Natural killer cell (primary cell): ENCODE data around the gene RUNX1. TPM values are rescaled to one million over a fixed set of nuclear protein-coding genes. Genes with fewer than 3 reads are reported as not detected.

Source experiments
- ATAC-seq, 3 donors: fragments of 150-1000 bp in 2 of 3; fragments of 200-7000 bp in 1 of 3; cut with Tn5 transposase; 1 replicate in 1 of 3; 2 replicates in 2 of 3; pipeline ENCODE4 v1.10.0; 2021; ENCODE audit warnings: mild to moderate bottlenecking in 2 of 3, moderate library complexity in 2 of 3
- DNase-seq, 2 donors: peaks; one replicate each; pipeline versions ENCODE4 v3.0.0 to v3.0.0-alpha.2; 2013 to 2021; ENCODE audit warnings: mixed read lengths in 1 of 2
- H3K27ac ChIP-seq: one replicate; pipeline ENCODE4 v1.5.1; 2013; ENCODE audit warnings: mild to moderate bottlenecking, low read length
- H3K27me3 ChIP-seq: one replicate; pipeline ENCODE4 v1.6.1; 2013; ENCODE audit warnings: low read length; ENCODE audit not compliant: control insufficient read depth, insufficient read depth
- H3K36me3 ChIP-seq: one replicate; pipeline ENCODE4 v1.6.1; 2013; ENCODE audit warnings: low read length; ENCODE audit not compliant: control insufficient read depth, insufficient read depth
- H3K4me1 ChIP-seq: one replicate; pipeline ENCODE4 v1.6.1; 2013; ENCODE audit warnings: low read length; ENCODE audit not compliant: control insufficient read depth, insufficient read depth
- H3K4me3 ChIP-seq: one replicate; pipeline ENCODE4 v1.5.1; 2013; ENCODE audit warnings: low read length
- H3K9me3 ChIP-seq: one replicate; pipeline ENCODE4 v1.6.1; 2013; ENCODE audit warnings: low read length; ENCODE audit not compliant: control insufficient read depth, insufficient read depth
- H3K27ac Mint-ChIP-seq, 2 donors: one replicate each; pipeline ENCODE4 v1.8.0; 2022; ENCODE audit warnings: mild to moderate bottlenecking in 2 of 2, mixed read lengths in 2 of 2, moderate library complexity in 1 of 2
- H3K27me3 Mint-ChIP-seq, 2 donors: one replicate each; pipeline ENCODE4 v1.8.0; 2022; ENCODE audit warnings: low read depth in 2 of 2, mixed read lengths in 2 of 2
- H3K36me3 Mint-ChIP-seq: one replicate; pipeline ENCODE4 v1.8.0; 2022; ENCODE audit warnings: mixed read lengths
- H3K4me1 Mint-ChIP-seq, 2 donors: one replicate each; pipeline ENCODE4 v1.8.0; 2022; ENCODE audit warnings: mixed read lengths in 2 of 2
- H3K4me3 Mint-ChIP-seq: one replicate; pipeline ENCODE4 v1.8.0; 2022; ENCODE audit warnings: mild to moderate bottlenecking, moderate library complexity, mixed read lengths
- H3K9me3 Mint-ChIP-seq, 2 donors: one replicate each; pipeline ENCODE4 v1.8.0; 2022; ENCODE audit warnings: mixed read lengths in 2 of 2
- CTCF ChIP-seq: fragments of 200-600 bp; IDR thresholded peaks from one replicate; pipeline ENCODE4 v1.8.0; 2022; ENCODE audit warnings: antibody characterized with exemption
- WGBS: methylation state at CpG from one replicate; pipeline ENCODE4 v1.1.7; 2013; ENCODE audit warnings: missing lambda C conversion rate; ENCODE audit not compliant: insufficient coverage; 5-methylcytosine and 5-hydroxymethylcytosine counted together
- intact Hi-C: fragments of 100-400 bp; cut with micrococcal nuclease; formaldehyde crosslinking; loops from one replicate; pipeline ENCODE4 v1.14.2; 2022
- total RNA-seq, 4 donors: library from RNA; stranded (reverse); fragments of 120-200 nt in 1 of 4; gene quantifications; one replicate each; pipeline versions ENCODE4 v1.2.3 to v1.2.4, GENCODE V29; 2013 to 2022

The RUNX1 gene
- total RNA-seq, 3 donors from 2014 or later (not counting 1 experiment from before 2014, with no cell fraction given): 62.1 to 171 (median 98.2) TPM

- no peak overlapping the region for H3K27ac ChIP-seq
- H3K4me1 ChIP-seq: peaks cover 27% of the 10 kb centered on the region
- DNase-seq (no peak), ATAC-seq (no peak)
- Mint-ChIP-seq H3K27me3 (no peaks in the 10 kb centered on the region), H3K36me3 (no peaks in the 10 kb centered on the region), H3K27ac (peak overlapping the region; percentile 54 to 69), H3K4me3 (no peak overlapping the region), H3K4me1 (peaks cover 46 to 64% of the 10 kb centered on the region in 2 donors), H3K9me3 (no peaks in the 10 kb centered on the region)
- H3K36me3 ChIP-seq: peaks cover 41% of the 10 kb centered on the region
- no peak overlapping the region for H3K4me3 ChIP-seq
- no peaks in the 10 kb centered on the region for H3K9me3 ChIP-seq
- H3K27me3 ChIP-seq: no peaks in the 10 kb centered on the region
- WGBS: 98% methylated on average over 4 of the region's 4 CpGs
- intact Hi-C loops: no loop called here
- TF ChIP-seq CTCF: no peak
Observed at GRCh38 chr21:34840693-34841092, 208.4 kb downstream of the RUNX1 start.

- H3K4me1 Mint-ChIP-seq: peaks cover 42 to 65% of the 10 kb centered on the region in 2 donors
- H3K27ac Mint-ChIP-seq: peak overlapping the region; percentile 66 to 69
- Histone ChIP-seq H3K4me3 (no peak overlapping the region), H3K9me3 (no peaks in the 10 kb centered on the region), H3K27me3 (no peaks in the 10 kb centered on the region), H3K36me3 (peaks cover 35% of the 10 kb centered on the region), H3K27ac (no peak overlapping the region), H3K4me1 (peaks cover 28% of the 10 kb centered on the region)
- H3K9me3 Mint-ChIP-seq: no peaks in the 10 kb centered on the region
- H3K4me3 Mint-ChIP-seq: no peak overlapping the region
- H3K27me3 Mint-ChIP-seq: no peaks in the 10 kb centered on the region
- DNase-seq (no peak), ATAC-seq (peak in 1 of 3 donors; percentile 27)
- intact Hi-C loops: no loop called here
- TF ChIP-seq CTCF: no peak
- no peaks in the 10 kb centered on the region for H3K36me3 Mint-ChIP-seq
- 84% methylated on average over 13 of the region's 14 CpGs for WGBS
Observed at GRCh38 chr21:34838956-34839820, 209.9 kb downstream of the RUNX1 start.

- intact Hi-C loops: no loop called here
- no peak for TF ChIP-seq CTCF
- H3K4me1 ChIP-seq: peaks cover 28% of the 10 kb centered on the region
- peak overlapping the region in 1 of 2 donors; percentile 15 for H3K27ac Mint-ChIP-seq
- no peaks in the 10 kb centered on the region for H3K27me3 ChIP-seq
- H3K27me3 Mint-ChIP-seq: no peaks in the 10 kb centered on the region
- H3K4me3 ChIP-seq: no peak overlapping the region
- peaks cover 52% of the 10 kb centered on the region for H3K36me3 ChIP-seq
- H3K4me3 Mint-ChIP-seq: no peak overlapping the region
- H3K27ac ChIP-seq: no peak overlapping the region
- H3K4me1 Mint-ChIP-seq: peaks cover 37 to 53% of the 10 kb centered on the region in 2 donors
- no peaks in the 10 kb centered on the region for H3K36me3 Mint-ChIP-seq
- no peaks in the 10 kb centered on the region for H3K9me3 Mint-ChIP-seq
- DNase-seq (no peak), ATAC-seq (no peak)
- 89% methylated on average over 3 of the region's 4 CpGs for WGBS
- no peaks in the 10 kb centered on the region for H3K9me3 ChIP-seq
Observed at GRCh38 chr21:34836933-34837505, 212.1 kb downstream of the RUNX1 start.
